ENCODE results near the gene SYNC.
"Not testable (repeated sequence)": the region's sequence is repeated elsewhere in the genome, so short reads cannot be mapped to it uniquely, and the experiment has no call there.

The SYNC gene

GRCh38 chr1:32693455-32694174, 9.0 kb downstream of the SYNC start:
- no peak for DNase-seq (ENCODE audit: low spot score)

- DNase-seq (ENCODE audit: low spot score), result no peak
Measured at GRCh38 chr1:32686387-32686786, 16.2 kb downstream of the SYNC start.

GRCh38 chr1:32685498-32685897, 17.1 kb downstream of the SYNC start:
- no peak for DNase-seq (ENCODE audit: low spot score)

DNA sequence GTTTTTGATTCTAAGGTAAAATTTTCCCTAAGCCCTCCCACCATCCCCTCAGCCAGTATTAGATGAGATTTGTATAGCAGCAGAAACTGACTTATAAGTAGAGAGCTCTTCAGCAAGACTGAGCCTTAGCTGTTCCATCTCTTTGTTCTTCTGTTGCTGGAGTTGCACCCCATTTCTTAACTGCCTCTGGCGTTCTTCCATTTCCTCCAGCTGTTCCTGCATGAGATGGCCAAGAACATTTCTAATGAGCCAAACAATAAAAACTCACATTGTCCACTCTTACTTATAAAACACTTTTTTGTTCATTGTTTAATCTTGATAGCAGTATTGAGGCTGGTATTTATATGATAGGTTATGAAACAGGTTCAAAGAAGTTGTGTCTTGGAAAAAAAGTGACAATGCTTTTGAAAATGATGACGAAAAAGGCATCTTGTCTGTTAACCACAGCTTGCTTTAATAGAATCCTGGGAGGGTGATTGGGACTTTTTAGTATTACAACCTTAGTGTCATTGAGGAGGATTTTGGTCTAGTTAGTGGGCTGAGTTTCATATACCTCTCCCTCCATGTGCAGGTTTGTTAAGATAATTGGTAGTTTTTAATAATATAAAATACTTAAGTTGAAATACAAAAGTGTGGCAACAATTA, 18.3 kb downstream of the SYNC start:
- DNase-seq (ENCODE audit: low spot score), result no peak

DNA sequence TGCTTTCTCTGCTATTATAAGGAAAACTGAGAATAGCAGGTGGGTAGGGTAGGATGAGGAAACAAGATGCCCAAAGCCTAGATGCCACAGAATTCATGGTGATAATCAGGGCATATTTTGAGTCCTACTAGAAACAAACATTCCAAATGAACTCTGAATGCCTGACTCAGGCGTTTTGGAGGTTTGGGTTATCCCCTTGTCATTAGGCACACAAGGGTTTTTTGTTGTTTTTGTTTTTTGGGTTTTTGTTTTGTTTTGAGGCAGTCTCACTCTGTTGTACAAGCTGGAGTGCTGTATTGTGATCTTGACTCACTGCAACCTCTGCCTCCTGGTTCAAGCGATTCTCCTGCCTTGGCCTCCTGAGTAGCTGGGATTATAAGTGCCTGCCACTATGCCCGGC, 19.2 kb downstream of the SYNC start:
- DNase-seq (ENCODE audit: low spot score), result no peak

DNA sequence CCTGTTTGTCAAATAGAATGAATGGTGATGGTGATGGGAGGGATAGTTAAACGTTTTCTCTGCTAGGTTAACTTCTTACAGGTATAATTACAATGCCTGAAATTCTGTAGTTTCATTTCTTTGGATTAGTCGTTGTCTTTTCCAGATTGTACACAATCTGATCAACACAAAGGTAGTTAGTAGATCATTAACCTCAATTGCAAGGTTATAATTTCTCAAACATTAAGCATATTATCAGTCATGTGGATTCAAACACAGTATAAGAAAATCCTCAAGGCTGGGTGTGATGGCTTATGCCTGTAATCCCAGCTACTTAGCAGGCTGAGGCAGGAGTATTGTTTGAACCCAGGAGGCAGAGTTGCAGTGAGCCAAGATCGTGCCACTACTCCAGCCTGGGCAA, 20.6 kb downstream of the SYNC start:
- no peak for DNase-seq (ENCODE audit: low spot score)

GRCh38 chr1:32681509-32681908, 21.1 kb downstream of the SYNC start:
- no peak for DNase-seq (ENCODE audit: low spot score)

GRCh38 chr1:32680642-32681041, 21.9 kb downstream of the SYNC start:
- no peak for DNase-seq (ENCODE audit: low spot score)

DNA sequence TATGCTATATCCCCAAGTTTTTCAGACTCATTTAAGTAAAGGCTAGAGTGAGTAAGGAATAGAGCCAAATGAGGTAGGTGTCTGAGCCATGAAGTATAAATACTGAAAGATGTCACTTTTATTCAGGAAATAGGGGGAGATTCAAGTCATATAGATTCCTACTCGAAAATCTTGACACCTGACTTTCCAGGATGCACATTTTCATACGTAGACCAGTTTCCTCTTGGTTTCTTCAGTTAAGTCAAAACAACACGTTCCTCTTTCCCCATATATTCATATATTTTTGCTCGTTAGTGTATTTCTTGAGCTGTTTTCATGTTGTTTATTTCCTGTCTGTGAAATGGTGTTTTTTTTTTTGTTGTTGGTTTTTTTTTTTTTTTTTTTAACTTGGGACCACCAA, 22.6 kb downstream of the SYNC start:
- not testable (repeated sequence) for DNase-seq (ENCODE audit: low spot score)

- no peak for DNase-seq (ENCODE audit: low spot score)
Measured at GRCh38 chr1:32676945-32677344, 25.6 kb downstream of the SYNC start.

DNA sequence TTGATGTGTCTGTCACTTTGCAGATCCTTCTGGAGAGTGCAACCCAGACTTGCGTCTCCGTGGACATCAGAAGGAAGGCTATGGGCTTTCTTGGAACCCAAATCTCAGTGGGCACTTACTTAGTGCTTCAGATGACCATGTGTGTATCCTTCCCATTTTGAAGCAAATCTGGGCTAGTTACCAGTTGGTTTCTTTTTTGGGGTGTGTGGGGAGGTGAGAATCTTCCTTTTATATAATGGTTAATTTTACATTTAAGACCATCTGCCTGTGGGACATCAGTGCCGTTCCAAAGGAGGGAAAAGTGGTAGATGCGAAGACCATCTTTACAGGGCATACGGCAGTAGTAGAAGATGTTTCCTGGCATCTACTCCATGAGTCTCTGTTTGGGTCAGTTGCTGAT, 33.9 kb downstream of the SYNC start:
- not testable (repeated sequence) for DNase-seq (ENCODE audit: low spot score)

DNA sequence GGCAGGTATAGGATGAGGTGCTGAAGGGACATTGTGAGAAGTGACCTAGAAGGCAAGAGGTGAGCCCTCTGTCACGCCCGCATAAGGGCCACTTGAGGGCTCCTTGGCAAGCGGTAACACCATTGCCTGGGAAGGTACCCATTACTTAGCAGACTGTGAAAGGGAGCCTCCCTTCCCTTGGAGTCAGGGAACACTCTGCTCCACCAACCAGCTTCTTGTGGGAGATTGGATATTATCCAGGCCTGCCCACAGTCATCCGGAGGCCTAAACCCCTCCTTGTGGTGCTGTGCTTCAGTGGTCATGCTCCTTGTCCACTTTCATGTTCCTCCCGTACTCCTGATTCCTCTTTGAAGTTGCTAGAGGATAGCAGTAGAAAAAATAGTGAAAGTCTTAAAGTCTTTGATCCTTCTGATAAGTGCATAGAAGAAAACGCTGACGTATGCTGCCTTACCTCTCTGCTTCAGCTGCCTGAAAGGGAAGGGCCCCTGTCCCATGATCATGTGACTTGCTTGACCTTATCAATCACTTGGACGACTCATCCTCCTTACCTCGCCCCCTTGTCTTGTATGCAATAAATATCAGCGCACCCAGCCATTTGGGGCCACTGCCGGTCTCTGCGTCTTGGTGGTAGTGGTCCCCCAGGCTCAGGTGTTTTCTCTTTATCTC, 35.5 kb downstream of the SYNC start:
- no peak for DNase-seq (ENCODE audit: low spot score)

GRCh38 chr1:32665915-32666314, 36.7 kb downstream of the SYNC start:
- no peak for DNase-seq (ENCODE audit: low spot score)

GRCh38 chr1:32659581-32659980, 43.0 kb downstream of the SYNC start:
- DNase-seq (ENCODE audit: low spot score), result no peak

- DNase-seq (ENCODE audit: low spot score), result no peak
Measured at GRCh38 chr1:32652244-32652962, 50.2 kb downstream of the SYNC start.

DNA sequence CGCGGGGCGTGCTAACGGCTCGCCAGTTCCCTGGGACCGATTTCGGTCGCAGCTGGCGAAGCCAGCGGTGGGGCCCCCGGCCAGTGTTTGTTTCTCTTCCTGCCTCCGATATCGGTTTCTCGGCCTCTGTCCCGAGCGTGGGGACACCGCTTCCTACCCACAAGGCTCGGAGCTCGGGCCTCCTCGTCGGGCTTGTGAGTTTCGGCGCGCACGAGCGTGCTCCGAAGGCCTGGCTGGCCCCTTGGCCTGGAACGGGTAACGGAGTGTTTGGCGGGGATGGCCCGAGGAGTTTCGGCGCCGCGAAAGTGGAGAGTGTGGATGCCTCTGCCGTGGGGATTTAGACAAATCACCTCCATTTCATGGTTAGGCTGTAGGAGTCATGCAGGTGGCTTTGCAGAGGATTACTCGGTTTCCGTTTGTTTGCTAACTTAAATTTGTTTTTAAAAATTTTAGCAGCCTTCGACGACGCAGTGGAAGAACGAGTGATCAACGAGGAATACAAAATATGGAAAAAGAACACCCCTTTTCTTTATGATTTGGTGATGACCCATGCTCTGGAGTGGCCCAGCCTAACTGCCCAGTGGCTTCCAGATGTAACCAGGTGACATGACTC, 51.0 kb downstream of the SYNC start:
- peak; percentile 66 for DNase-seq (ENCODE audit: low spot score)

- DNase-seq (ENCODE audit: low spot score), result peak; percentile 99
Measured at GRCh38 chr1:32650752-32651460, 51.7 kb downstream of the SYNC start, which contains the start of gene RBBP4. Gene RBBP4 (plus strand): TSS chr1:32651208. CDS start chr1:32651307, 99 bp downstream.

- DNase-seq (ENCODE audit: low spot score), result peak; percentile 88
Measured at GRCh38 chr1:32650248-32650751, 52.3 kb downstream of the SYNC start, which contains the start of gene ZBTB8OS. Gene ZBTB8OS (minus strand): TSS chr1:32650550. CDS start chr1:32650529, 21 bp downstream.

DNA sequence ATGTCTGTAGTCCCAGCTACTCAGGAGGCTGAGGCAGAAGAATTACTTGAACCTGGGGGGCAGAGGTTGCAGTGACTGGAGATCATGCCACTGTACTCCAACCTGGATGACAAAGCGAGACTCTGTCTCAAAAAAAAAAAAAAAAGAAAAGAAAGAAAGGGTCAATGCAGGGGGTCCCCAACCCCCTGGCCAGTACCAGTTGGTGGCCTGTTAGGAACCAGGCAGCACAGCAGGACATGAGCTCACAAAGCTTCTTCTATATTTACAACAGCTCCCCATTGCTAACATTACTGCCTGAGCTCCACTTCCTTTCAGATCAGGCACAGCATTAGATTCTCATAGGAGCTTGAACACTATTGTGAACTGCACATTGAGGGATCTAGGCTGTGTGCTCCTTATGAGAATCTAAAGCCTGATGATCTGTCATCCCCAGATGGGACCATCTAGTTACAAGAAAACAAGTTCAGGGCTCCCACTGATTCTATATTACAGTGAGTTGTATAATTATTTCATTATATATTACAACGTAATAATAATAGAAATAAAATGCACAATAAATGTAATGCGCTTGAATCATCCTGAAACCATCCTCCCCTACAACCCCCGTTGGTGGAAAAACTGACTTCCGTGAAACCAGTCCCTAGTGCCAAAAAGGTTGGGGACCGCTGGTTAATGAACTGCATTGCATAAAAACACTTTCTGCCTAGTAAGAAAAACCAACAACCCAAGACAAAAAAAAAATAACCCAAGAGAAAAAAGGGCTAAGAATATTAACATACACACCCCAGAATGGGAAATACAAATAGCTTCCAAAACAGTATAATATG, 55.0 kb downstream of the SYNC start:
- no peak for DNase-seq (ENCODE audit: low spot score)

GRCh38 chr1:32644426-32644825, 58.1 kb downstream of the SYNC start:
- no peak for DNase-seq (ENCODE audit: low spot score)
